Loucy (cell line): ENCODE data around the gene ANAPC16.
"Not testable (repeated sequence)": the region's sequence is repeated elsewhere in the genome, so short reads cannot be mapped to it uniquely, and the experiment has no call there.

ENCODE experiments used
- H2AFZ ChIP-seq: fragments of 200-600 bp; sonication (generic); 2 replicates; pipeline ENCODE4 v1.6.0; 2016; ENCODE audit warnings: antibody characterized with exemption, mild to moderate bottlenecking, low read length, moderate library complexity
- H3F3A ChIP-seq: fragments of 200-600 bp; 2 replicates; pipeline ENCODE4 v1.6.0; 2016; ENCODE audit warnings: antibody characterized with exemption, low read depth, mild to moderate bottlenecking
- H3K27me3 ChIP-seq: fragments of 200-600 bp; sonication (generic); 2 replicates; pipeline ENCODE4 v1.6.1; 2014; ENCODE audit warnings: low read length, mild to moderate bottlenecking; ENCODE audit not compliant: insufficient read depth, poor library complexity, severe bottlenecking
- H3K36me3 ChIP-seq: fragments of 200-600 bp; sonication (generic); 2 replicates; pipeline ENCODE4 v1.6.1; 2016; ENCODE audit warnings: low read length; ENCODE audit not compliant: insufficient read depth
- H3K4me1 ChIP-seq: fragments of 200-600 bp; sonication (generic); 2 replicates; pipeline ENCODE4 v1.5.1; 2014; ENCODE audit warnings: low read length, mild to moderate bottlenecking; ENCODE audit not compliant: insufficient read depth, poor library complexity, severe bottlenecking
- H3K4me2 ChIP-seq: fragments of 200-600 bp; sonication (generic); 2 replicates; pipeline ENCODE4 v1.6.0; 2014; ENCODE audit warnings: antibody characterized with exemption, low read length, low read depth, mild to moderate bottlenecking; ENCODE audit not compliant: poor library complexity, severe bottlenecking
- H3K4me3 ChIP-seq: fragments of 200-600 bp; sonication (generic); 2 replicates; pipeline ENCODE4 v1.5.1; 2014; ENCODE audit warnings: low read length, mild to moderate bottlenecking, mixed read lengths; ENCODE audit not compliant: poor library complexity, severe bottlenecking
- H3K79me2 ChIP-seq: fragments of 200-600 bp; sonication (generic); 2 replicates; pipeline ENCODE4 v1.6.1; 2014; ENCODE audit warnings: low read length; ENCODE audit not compliant: insufficient read depth
- H3K9ac ChIP-seq: fragments of 200-600 bp; sonication (generic); 2 replicates; pipeline ENCODE4 v1.6.0; 2014; ENCODE audit warnings: mild to moderate bottlenecking, low read depth, low read length, moderate library complexity; ENCODE audit not compliant: poor library complexity, severe bottlenecking
- H3K9me2 ChIP-seq: fragments of 200-600 bp; sonication (generic); replicated peaks from 2 replicates; pipeline ENCODE4 v1.6.1; 2016; ENCODE audit warnings: low read depth, low read length, mixed read lengths
- H3K9me3 ChIP-seq: fragments of 200-600 bp; sonication (generic); 2 replicates; pipeline ENCODE4 v1.6.1; 2014; ENCODE audit warnings: mild to moderate bottlenecking, antibody characterized with exemption, low read length, low read depth; ENCODE audit not compliant: insufficient read depth
- H4K20me1 ChIP-seq: fragments of 200-600 bp; sonication (generic); 2 replicates; pipeline ENCODE4 v1.6.0; 2014; ENCODE audit warnings: antibody characterized with exemption, low read length, mild to moderate bottlenecking; ENCODE audit not compliant: insufficient read depth, poor library complexity, severe bottlenecking
- CTCF ChIP-seq: fragments of 200-600 bp; sonication (generic); conservative IDR thresholded peaks from 2 replicates; pipeline ENCODE4 v1.5.1; 2014; ENCODE audit warnings: mild to moderate bottlenecking, antibody characterized with exemption, low read length
- EZH2phosphoT487 ChIP-seq: fragments of 200-600 bp; IDR thresholded peaks from 2 replicates; pipeline ENCODE4 v1.6.1; 2018; ENCODE audit warnings: antibody characterized with exemption, mild to moderate bottlenecking, moderate library complexity, borderline replicate concordance

The ANAPC16 gene

GRCh38 chr10:72278668-72279393 is 63.0 kb downstream of the ANAPC16 start:
- peaks cover 39% of the 10 kb centered on the region for H3K79me2 ChIP-seq
- H2AFZ ChIP-seq: no peak overlapping the region
- peaks cover 33% of the 10 kb centered on the region for H4K20me1 ChIP-seq
- H3K4me2 ChIP-seq: no peak overlapping the region
- H3K9me2 ChIP-seq: no peaks in the 10 kb centered on the region
- TF ChIP-seq EZH2phosphoT487 (no peak), CTCF (peak; percentile 67)
- peaks cover 18% of the 10 kb centered on the region for H3K27me3 ChIP-seq
- no peaks in the 10 kb centered on the region for H3F3A ChIP-seq
- H3K4me3 ChIP-seq: no peak overlapping the region
- H3K36me3 ChIP-seq: peaks cover 23% of the 10 kb centered on the region
- H3K9ac ChIP-seq: no peak overlapping the region
- no peaks in the 10 kb centered on the region for H3K9me3 ChIP-seq
- peaks cover 48% of the 10 kb centered on the region for H3K4me1 ChIP-seq

GRCh38 chr10:72279587-72279986 is 63.8 kb downstream of the ANAPC16 start:
- peaks cover 16% of the 10 kb centered on the region for H3K36me3 ChIP-seq
- not testable (repeated sequence) for H3K4me3 ChIP-seq, H3K4me2 ChIP-seq, H2AFZ ChIP-seq, H3K9me3 ChIP-seq, H3K9ac ChIP-seq, H3K9me2 ChIP-seq, H3F3A ChIP-seq
- peaks cover 32% of the 10 kb centered on the region for H3K79me2 ChIP-seq
- H4K20me1 ChIP-seq: peaks cover 26% of the 10 kb centered on the region
- peaks cover 48% of the 10 kb centered on the region for H3K4me1 ChIP-seq
- peaks cover 11% of the 10 kb centered on the region for H3K27me3 ChIP-seq

- Histone ChIP-seq H3K27me3 (no peaks in the 10 kb centered on the region), H3K9me3 (no peaks in the 10 kb centered on the region), H3K4me2 (no peak overlapping the region), H3K79me2 (no peaks in the 10 kb centered on the region), H3K4me3 (no peak overlapping the region), H4K20me1 (no peaks in the 10 kb centered on the region), H3K9ac (no peak overlapping the region), H3K36me3 (no peaks in the 10 kb centered on the region), H3K4me1 (peaks cover 35% of the 10 kb centered on the region), H3F3A (no peaks in the 10 kb centered on the region), H3K9me2 (no peaks in the 10 kb centered on the region), H2AFZ (no peak overlapping the region)
- no peak for TF ChIP-seq EZH2phosphoT487
- no peak for TF ChIP-seq CTCF
Observed at GRCh38 chr10:72283131-72283530, 67.3 kb downstream of the ANAPC16 start.
